ENCODE measurements around the gene AP3D1. TPM values are rescaled to one million over a fixed set of nuclear protein-coding genes. Genes with fewer than 3 reads are reported as not detected.
"Not testable (repeated sequence)": the region's sequence is repeated elsewhere in the genome, so short reads cannot be mapped to it uniquely, and the experiment has no call there.

Gene AP3D1
- total RNA-seq, 2 donors from 2014 or later: 126 to 191 TPM

DNA sequence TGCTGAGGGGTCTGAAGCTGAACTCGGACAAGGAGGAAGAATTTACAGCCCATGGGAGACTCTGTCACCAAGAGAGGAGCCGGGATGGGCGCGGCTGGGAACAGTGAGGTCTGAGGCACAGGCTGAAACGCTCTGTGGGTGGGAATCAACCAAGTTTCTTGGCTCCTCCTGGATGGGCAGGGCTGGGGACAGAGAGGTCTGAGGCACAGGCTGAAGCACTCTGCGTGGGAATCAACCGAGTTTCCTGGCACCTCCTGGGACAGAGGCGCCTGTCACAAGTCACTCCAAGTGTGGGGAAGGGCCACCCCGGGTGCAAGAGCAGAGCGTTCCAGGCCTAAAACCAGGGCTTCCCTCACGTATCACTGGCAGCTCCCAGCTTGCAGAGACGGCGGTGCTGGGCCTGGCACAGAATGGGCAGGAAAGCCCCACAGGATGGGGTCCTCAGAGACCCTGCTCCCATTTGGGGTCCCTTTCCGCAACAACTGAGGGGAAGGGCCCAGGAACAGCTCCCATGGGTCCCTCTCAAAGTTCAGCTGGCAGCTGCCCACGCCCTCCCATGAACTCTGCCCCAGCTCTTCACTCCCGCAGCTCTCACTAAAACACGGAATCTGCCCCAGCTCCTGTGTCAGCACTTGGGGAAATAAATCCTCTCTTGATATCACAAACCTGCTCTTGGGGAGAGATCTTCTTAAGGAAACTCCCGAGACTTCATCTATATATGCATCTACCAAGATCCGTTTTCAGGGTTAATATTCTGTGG lies 18.5 kb downstream of the AP3D1 start:
- Mint-ChIP-seq H3K27ac (no peak overlapping the region), H3K9me3 (no peaks in the 10 kb centered on the region), H3K36me3 (no peaks in the 10 kb centered on the region), H3K27me3 (no peaks in the 10 kb centered on the region), H3K4me1 (ENCODE audit: low read depth in 2 of 2) (no peaks in the 10 kb centered on the region), H3K4me3 (no peak overlapping the region)
- DNase-seq (ENCODE audit: low spot score): no peak
- ATAC-seq: no peak

DNA sequence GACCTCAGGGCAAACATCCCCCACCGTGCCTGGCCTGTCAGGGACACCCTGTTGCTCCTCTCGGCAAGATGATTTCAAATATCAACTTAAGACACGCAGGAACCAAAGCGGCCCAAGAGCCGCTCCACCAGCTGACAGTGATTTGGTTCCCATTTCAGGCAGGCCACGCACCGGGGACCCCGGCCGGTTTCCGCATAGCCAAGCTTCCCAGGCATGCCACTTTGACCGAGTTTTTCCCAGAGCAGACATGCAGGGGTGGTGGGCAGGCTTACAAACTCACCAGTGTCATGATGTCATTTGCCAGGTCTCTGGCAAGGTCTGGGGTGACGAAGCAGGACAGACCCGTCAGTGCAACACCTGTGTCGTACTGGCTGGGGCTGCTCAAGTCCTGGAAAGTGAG lies 19.2 kb downstream of the AP3D1 start:
- Mint-ChIP-seq H3K27me3 (no peaks in the 10 kb centered on the region), H3K4me1 (ENCODE audit: low read depth in 2 of 2) (no peaks in the 10 kb centered on the region), H3K36me3 (no peaks in the 10 kb centered on the region), H3K27ac (no peak overlapping the region), H3K4me3 (no peak overlapping the region), H3K9me3 (no peaks in the 10 kb centered on the region)
- ATAC-seq (no peak), DNase-seq (ENCODE audit: low spot score) (no peak)

DNA sequence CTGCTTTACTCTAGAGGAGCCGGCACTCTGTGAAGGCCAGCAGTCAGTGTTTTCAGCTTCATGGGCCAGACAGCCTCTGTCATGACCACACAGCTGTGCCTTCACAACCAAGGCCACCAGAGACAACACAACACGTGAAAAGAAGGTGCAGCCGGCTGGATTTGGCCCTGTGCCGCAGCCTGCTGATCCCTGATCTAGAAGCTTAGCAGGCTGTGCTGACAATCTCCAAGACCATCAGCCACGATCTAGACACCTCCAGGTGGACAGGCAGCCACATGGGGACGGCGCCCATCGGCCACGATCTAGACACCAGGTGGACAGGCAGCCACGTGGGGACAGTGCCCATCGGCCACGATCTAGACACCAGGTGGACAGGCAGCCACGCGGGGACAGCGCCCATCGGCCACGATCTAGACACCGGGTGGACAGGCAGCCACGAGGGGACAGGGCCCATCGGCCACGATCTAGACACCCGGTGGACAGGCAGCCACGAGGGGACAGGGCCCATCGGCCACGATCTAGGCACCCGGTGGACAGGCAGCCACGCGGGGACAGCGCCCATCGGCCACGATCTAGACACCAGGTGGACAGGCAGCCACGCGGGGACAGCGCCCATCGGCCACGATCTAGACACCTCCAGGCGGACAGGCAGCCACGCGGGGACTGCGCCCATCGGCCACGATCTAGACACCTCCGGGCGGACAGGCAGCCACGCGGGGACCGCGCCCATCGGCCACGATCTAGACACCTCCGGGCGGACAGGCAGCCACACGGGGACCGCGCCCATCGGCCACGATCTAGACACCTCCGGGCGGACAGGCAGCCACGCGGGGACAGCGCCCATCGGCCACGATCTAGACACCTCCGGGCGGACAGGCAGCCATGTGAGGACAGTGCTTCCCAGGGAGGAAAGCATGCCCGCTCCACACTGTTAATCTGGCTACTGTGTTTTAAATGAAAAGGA lies 20.1 kb downstream of the AP3D1 start:
- H3K4me3 Mint-ChIP-seq; DNase-seq (ENCODE audit: low spot score); H3K27ac Mint-ChIP-seq; ATAC-seq; H3K9me3 Mint-ChIP-seq; H3K27me3 Mint-ChIP-seq; H3K36me3 Mint-ChIP-seq; H3K4me1 Mint-ChIP-seq (ENCODE audit: low read depth in 2 of 2): not testable (repeated sequence)

DNA sequence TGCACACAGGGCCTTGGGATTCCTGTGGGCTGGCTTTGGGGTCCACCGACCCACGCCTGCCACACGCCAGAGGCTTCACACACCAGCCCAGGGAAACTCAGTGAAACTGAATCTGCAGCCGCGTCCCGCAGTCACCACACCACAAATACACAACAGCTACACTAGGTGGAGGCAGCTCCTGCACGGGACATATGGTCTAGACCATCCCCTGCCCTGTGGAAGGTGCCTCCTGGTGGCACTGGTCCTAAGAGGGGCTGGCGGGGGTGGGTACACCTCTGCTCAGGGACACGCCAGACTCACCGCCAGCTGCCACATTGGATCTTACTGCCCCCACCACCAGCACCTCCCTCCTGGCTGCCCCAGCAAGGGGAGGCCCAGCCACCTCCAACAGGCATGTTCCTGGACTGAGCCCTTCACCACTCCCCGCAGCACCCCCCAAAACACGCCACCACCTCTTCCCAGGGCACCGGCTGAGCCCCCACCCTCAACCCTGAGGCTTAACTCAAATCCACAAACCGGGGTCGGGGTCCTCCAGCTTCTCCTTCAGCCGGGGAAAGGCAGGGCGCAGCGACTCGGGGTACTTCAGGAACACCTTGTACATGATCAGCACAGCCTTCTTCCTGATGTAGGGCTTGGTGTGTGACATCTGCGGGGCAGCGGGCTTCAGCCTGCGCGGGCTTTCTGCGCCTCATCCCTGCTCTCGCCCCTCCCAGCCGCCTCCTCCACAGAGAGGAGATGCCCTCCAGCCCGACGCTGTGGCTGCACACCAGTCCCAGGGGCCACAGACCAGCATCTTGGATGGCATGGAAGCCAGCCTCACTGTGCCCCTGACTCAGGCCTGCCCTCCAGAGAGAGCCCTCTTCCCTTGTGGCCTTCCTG lies 21.2 kb downstream of the AP3D1 start:
- H3K4me1 Mint-ChIP-seq (ENCODE audit: low read depth in 2 of 2): no peaks in the 10 kb centered on the region
- H3K36me3 Mint-ChIP-seq: no peaks in the 10 kb centered on the region
- H3K9me3 Mint-ChIP-seq: no peaks in the 10 kb centered on the region
- H3K4me3 Mint-ChIP-seq: no peak overlapping the region
- ATAC-seq: no peak
- no peak for DNase-seq (ENCODE audit: low spot score)
- no peaks in the 10 kb centered on the region for H3K27me3 Mint-ChIP-seq
- no peak overlapping the region for H3K27ac Mint-ChIP-seq

DNA sequence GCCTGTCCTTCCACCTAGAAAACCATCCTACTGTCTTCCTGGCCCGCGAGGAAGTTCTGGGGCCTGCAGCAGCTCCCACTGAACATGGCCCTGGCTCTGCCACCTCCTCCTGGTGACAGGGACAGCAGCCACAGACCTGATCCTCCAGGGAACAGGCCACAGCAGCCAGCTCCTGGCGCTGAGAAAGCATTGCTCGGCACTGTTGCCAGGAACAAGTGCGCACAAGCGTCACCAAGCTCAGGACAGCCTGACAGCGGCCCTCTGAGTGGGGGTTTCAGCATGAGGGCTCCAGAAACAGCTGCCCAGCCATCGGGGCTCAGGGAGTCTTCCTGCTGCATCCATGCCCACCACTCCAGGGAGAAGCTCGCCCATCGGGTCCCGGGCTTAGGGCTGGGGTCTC lies 21.9 kb downstream of the AP3D1 start:
- H3K36me3 Mint-ChIP-seq: no peaks in the 10 kb centered on the region
- ATAC-seq (no peak), DNase-seq (ENCODE audit: low spot score) (no peak)
- H3K4me1 Mint-ChIP-seq (ENCODE audit: low read depth in 2 of 2): no peaks in the 10 kb centered on the region
- H3K27ac Mint-ChIP-seq: no peak overlapping the region
- no peaks in the 10 kb centered on the region for H3K27me3 Mint-ChIP-seq
- no peak overlapping the region for H3K4me3 Mint-ChIP-seq
- H3K9me3 Mint-ChIP-seq: no peaks in the 10 kb centered on the region

DNA sequence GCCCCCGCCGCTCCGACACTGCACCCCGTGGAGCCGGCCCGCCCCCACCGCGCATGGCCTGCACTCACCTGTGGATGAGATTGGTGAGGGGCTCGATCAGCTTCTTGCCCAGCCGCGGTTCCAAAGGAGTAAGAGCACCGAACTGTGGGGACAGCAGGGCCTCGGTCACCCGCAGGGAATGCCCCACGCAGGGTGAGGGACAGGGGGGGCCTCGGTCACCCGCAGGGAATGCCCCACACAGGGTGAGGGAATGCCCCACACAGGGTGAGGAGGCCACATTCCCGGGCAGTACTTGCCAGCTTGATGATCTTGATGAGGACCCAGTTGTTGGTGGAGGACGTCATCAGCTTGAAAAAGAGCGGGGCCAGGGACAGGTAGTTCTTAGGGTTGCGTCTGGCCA lies 22.3 kb downstream of the AP3D1 start:
- Mint-ChIP-seq H3K27ac (no peak overlapping the region), H3K4me1 (ENCODE audit: low read depth in 2 of 2) (no peaks in the 10 kb centered on the region), H3K27me3 (no peaks in the 10 kb centered on the region), H3K9me3 (no peaks in the 10 kb centered on the region), H3K4me3 (no peak overlapping the region), H3K36me3 (no peaks in the 10 kb centered on the region)
- DNase-seq (ENCODE audit: low spot score) (no peak), ATAC-seq (no peak)

DNA sequence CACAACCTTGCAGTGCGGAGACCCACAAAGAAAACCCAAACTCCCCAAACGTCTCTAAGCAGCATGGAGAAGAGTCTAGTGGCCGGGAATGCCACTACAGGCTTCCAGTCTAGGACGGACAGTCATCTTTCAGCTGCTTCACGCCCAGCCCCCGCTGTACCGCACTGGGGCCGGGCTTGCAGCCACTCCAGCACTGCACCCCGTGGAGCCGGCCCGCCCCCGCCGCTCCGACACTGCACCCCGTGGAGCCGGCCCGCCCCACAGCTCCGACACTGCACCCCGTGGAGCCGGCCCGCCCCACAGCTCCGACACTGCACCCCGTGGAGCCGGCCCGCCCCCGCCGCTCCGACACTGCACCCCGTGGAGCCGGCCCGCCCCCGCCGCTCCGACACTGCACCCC lies 23.1 kb downstream of the AP3D1 start:
- H3K27ac Mint-ChIP-seq; H3K4me1 Mint-ChIP-seq (ENCODE audit: low read depth in 2 of 2); H3K4me3 Mint-ChIP-seq; ATAC-seq; H3K9me3 Mint-ChIP-seq; H3K36me3 Mint-ChIP-seq; H3K27me3 Mint-ChIP-seq; DNase-seq (ENCODE audit: low spot score): not testable (repeated sequence)

DNA sequence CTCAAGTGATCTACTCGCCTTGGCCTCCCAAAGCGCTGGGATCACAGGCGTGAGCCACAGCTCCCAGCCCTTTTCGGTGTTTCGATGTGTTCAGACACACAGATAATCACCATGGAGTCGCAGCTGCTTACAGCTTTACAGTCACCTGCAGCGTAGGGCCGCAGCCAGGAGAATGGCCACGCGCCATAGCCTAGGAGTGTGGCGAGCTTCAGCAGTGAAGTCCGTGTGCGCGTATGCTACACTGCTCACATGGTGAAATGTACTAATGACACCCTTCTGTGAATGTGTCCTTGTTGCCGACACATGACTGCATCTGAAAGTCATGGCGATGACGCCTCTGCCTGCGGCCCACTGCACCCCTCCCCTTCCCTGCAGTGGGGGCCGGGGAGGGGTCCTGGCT lies 23.6 kb downstream of the AP3D1 start:
- no peaks in the 10 kb centered on the region for H3K36me3 Mint-ChIP-seq
- H3K27me3 Mint-ChIP-seq: no peaks in the 10 kb centered on the region
- H3K4me1 Mint-ChIP-seq (ENCODE audit: low read depth in 2 of 2): no peaks in the 10 kb centered on the region
- ATAC-seq (no peak), DNase-seq (ENCODE audit: low spot score) (no peak)
- H3K27ac Mint-ChIP-seq: no peak overlapping the region
- no peak overlapping the region for H3K4me3 Mint-ChIP-seq
- no peaks in the 10 kb centered on the region for H3K9me3 Mint-ChIP-seq

DNA sequence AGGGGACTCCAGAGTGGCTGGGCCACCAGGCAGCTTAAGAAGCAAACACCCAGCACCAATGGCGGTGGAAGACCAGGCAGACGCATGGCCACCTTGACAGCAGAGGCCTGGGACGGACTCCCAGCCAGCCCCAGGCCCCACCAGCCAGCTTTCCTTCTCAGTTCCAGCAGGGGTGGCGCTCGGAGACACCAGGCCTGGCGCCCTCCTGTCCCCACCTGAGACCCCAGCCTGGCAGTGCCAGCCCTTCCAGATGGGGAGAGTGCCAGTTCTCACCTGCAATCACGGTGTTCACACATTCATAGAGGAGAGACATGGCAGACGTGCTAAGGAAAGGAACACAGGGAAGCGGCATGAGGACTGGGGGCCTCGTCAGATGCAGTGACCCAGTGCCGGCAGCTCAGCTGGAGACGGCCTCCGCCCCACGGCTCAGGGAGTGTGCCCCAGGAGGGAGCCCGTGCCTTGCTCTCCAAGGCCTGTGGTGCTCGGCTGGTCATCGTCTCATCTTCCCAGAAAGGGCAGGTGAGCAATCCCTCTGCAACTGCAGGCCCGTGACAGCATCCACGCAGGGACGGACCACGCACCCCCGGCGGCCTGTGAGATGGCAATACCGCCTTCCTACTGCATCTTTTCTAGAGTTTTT lies 24.4 kb downstream of the AP3D1 start:
- Mint-ChIP-seq H3K36me3 (no peaks in the 10 kb centered on the region), H3K4me1 (ENCODE audit: low read depth in 2 of 2) (no peaks in the 10 kb centered on the region), H3K9me3 (no peaks in the 10 kb centered on the region), H3K27ac (no peak overlapping the region), H3K27me3 (no peaks in the 10 kb centered on the region), H3K4me3 (no peak overlapping the region)
- DNase-seq (ENCODE audit: low spot score): no peak
- ATAC-seq: no peak

DNA sequence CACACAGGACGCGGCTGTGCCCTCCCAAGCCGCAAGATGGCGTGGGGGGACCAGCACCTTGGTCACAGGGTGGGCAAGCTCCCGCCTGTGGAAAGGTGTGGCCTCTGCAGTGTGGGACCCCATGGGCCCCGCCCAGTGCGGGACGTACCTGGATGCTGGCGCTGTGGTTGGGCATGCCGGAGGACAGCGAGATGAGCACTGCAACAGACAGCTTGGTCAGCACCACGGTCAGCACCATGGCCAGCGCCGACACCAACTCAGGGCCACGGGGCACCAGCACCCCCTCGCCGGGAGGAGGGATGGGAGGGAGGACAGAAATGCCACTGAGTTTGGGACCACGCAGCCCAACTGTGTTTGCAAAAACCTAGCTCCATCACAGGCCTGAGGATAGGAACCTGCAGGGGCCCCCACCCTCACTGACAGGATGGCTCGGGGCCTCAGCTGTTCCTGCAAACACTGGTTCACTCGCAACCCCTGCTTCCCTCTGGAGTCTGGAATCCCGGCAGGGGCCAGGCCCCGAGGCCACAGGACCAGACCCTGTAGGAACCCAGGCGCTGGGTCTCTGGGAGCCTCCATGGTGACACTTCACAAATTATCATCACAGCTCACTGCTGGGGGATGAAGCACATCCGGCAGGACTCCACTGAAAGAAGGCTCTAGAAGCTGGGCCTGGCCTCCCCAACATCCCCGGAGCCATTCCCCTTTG lies 27.5 kb downstream of the AP3D1 start:
- H3K4me3 Mint-ChIP-seq: no peak overlapping the region
- DNase-seq (ENCODE audit: low spot score) (no peak), ATAC-seq (no peak)
- H3K36me3 Mint-ChIP-seq: no peaks in the 10 kb centered on the region
- H3K9me3 Mint-ChIP-seq: no peaks in the 10 kb centered on the region
- peaks cover 0 to 1% of the 10 kb centered on the region in 2 donors for H3K4me1 Mint-ChIP-seq (ENCODE audit: low read depth in 2 of 2)
- H3K27ac Mint-ChIP-seq: no peak overlapping the region
- no peaks in the 10 kb centered on the region for H3K27me3 Mint-ChIP-seq

DNA sequence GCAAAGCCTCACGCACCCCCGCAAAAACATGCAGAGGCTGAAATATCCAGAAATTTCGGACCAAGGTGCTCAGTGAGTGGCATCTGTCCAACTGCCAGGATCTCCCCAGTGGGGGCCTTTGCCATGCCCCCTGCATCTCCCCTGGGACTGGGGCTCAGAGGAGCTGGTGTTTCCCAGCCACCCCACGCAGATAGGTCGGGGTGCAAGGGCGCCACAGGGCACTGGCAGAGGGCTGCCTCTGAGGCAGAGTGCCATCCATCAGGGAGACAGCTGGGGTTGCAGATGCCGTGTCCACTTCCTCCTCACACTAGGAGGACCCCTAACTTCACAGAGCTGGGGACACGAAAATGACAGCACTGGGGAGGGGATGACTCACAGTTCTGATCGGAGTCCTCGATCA lies 28.4 kb downstream of the AP3D1 start:
- Mint-ChIP-seq H3K27ac (no peak overlapping the region), H3K36me3 (no peaks in the 10 kb centered on the region), H3K4me3 (no peak overlapping the region), H3K27me3 (no peaks in the 10 kb centered on the region), H3K9me3 (no peaks in the 10 kb centered on the region), H3K4me1 (ENCODE audit: low read depth in 2 of 2) (peaks cover 0 to 3% of the 10 kb centered on the region in 2 donors)
- ATAC-seq (no peak), DNase-seq (ENCODE audit: low spot score) (no peak)

DNA sequence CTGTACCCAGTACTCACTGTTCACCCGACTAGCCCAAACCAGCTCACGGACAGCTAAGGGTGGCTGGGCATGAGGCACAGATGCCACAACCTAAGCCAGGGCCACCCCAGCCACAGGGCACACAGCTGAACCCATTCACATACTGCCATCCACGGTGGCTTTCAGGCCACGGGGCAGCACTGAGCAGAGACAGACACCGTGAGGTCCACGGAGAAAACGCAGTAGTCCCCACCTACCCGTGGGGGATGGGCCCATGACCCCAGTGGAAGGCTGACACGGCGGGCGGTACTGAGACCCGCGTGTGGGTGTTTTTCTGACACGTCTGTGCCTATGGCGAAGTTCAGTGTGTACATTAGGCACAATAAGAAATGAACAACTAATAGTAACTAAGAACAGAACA lies 29.1 kb downstream of the AP3D1 start:
- DNase-seq (ENCODE audit: low spot score) (no peak), ATAC-seq (no peak)
- Mint-ChIP-seq H3K4me1 (ENCODE audit: low read depth in 2 of 2) (peaks cover 0 to 3% of the 10 kb centered on the region in 2 donors), H3K9me3 (no peaks in the 10 kb centered on the region), H3K36me3 (no peaks in the 10 kb centered on the region), H3K27me3 (no peaks in the 10 kb centered on the region), H3K4me3 (no peak overlapping the region), H3K27ac (no peak overlapping the region)
